Calu3 (cell line): Measurements from ENCODE around the gene CALN1. TPM values are rescaled to one million over a fixed set of nuclear protein-coding genes. Genes with fewer than 3 reads are reported as not detected.

Source experiments
- BruUV-seq: library from RNA; stranded (reverse); fragments of 400-500 nt; replicated peaks from 2 replicates; lab custom pipeline; 2021; lab: Mats Ljungman, UMichigan
- CTCF ChIA-PET: fragments of 300-600 bp; sonication (Branson Sonifier 250); formaldehyde crosslinking; loops from one replicate; lab custom pipeline; 2022; ENCODE audit warnings: antibody characterized with exemption; lab: Charles Lee
- DNase-seq: peaks from one replicate; pipeline ENCODE4 v3.0.0; 2022
- H3K27ac Mint-ChIP-seq: one replicate; pipeline ENCODE4 v1.8.0; 2022; ENCODE audit warnings: mixed read lengths; ENCODE audit not compliant: unreplicated experiment
- H3K27me3 Mint-ChIP-seq: one replicate; pipeline ENCODE4 v1.8.0; 2022; ENCODE audit warnings: mixed read lengths; ENCODE audit not compliant: unreplicated experiment
- H3K36me3 Mint-ChIP-seq: one replicate; pipeline ENCODE4 v1.8.0; 2022; ENCODE audit warnings: mild to moderate bottlenecking, moderate library complexity, mixed read lengths; ENCODE audit not compliant: insufficient read depth, unreplicated experiment
- H3K4me1 Mint-ChIP-seq: one replicate; pipeline ENCODE4 v1.8.0; 2022; ENCODE audit warnings: mild to moderate bottlenecking, low read depth, mixed read lengths; ENCODE audit not compliant: unreplicated experiment
- H3K4me3 Mint-ChIP-seq: one replicate; pipeline ENCODE4 v1.8.0; 2022; ENCODE audit warnings: mild to moderate bottlenecking, low read depth, moderate library complexity, mixed read lengths; ENCODE audit not compliant: unreplicated experiment
- H3K9me3 Mint-ChIP-seq: one replicate; pipeline ENCODE4 v1.8.0; 2022; ENCODE audit warnings: low read depth, mixed read lengths; ENCODE audit not compliant: unreplicated experiment
- CTCF ChIP-seq: fragments of 200-600 bp; IDR thresholded peaks from one replicate; pipeline ENCODE4 v1.8.0; 2022; ENCODE audit warnings: antibody characterized with exemption; ENCODE audit not compliant: unreplicated experiment
- intact Hi-C: fragments of 100-400 bp; cut with micrococcal nuclease; formaldehyde crosslinking; loops from one replicate; pipeline ENCODE4 v1.10.0; 2022; ENCODE audit not compliant: unreplicated experiment
- total RNA-seq: library from RNA; stranded (reverse); gene quantifications from 2 replicates; pipeline ENCODE4 v1.2.3, GENCODE V29; 2022

Gene CALN1
- total RNA-seq, 1 experiment from 2014 or later, result not detected

DNA sequence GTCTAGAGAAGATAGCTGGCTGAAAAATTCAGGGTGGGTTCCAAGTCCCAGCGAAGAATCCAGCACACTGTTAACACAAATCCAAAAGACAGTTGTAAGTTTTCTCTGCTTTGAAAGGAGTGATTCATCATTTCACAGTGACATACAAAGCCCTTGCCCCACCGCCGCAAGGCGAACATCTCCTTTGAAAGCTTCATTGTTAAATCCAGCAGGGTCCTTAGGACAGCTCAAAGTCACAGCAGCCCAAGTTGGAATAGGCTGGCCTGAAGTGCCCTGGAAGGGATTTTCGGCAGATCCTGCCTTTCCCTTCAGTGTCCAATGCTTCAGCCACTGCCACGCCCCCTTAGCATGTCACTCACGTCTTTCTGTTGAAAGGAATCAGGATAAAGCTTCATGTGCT, 526.1 kb downstream of the CALN1 start:
- Mint-ChIP-seq H3K27ac (no peak overlapping the region), H3K4me3 (no peak overlapping the region), H3K4me1 (no peaks in the 10 kb centered on the region), H3K36me3 (no peaks in the 10 kb centered on the region), H3K9me3 (peaks cover 25% of the 10 kb centered on the region), H3K27me3 (no peaks in the 10 kb centered on the region)
- intact Hi-C loops, result no loop called here
- BruUV-seq, result no TSS peak
- no peak for DNase-seq
- CTCF ChIA-PET, result no interaction called here
- TF ChIP-seq CTCF, result no peak

GRCh38 chr7:71885487-71885886, 526.7 kb downstream of the CALN1 start:
- Mint-ChIP-seq H3K36me3 (no peaks in the 10 kb centered on the region), H3K4me1 (no peaks in the 10 kb centered on the region), H3K27ac (no peak overlapping the region), H3K27me3 (no peaks in the 10 kb centered on the region), H3K4me3 (no peak overlapping the region), H3K9me3 (peaks cover 26% of the 10 kb centered on the region)
- no peak for DNase-seq
- intact Hi-C loops, result no loop called here
- no TSS peak for BruUV-seq
- no peak for TF ChIP-seq CTCF
- CTCF ChIA-PET, result no interaction called here

DNA sequence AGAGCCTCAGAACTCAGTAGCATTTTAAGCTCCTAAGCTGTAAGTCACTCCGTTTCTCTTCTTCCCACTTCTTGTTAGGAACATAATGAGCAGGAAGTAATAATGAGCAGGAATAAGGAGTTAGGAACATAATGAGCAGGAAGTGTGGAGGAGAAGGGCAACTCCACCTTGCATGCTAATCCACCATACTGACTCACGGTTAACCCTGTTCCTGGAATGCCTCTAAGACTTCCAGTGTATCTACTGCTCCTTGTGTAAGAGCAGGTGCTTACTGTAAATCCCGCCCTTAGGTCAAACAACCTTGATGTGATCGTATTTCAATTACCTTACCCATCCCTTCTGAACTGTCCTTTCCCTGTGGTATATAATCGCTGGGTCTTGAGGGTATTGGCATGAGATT, 528.7 kb downstream of the CALN1 start:
- no peak for DNase-seq
- Mint-ChIP-seq H3K4me1 (no peaks in the 10 kb centered on the region), H3K36me3 (no peaks in the 10 kb centered on the region), H3K27ac (no peak overlapping the region), H3K9me3 (peaks cover 27% of the 10 kb centered on the region), H3K27me3 (no peaks in the 10 kb centered on the region), H3K4me3 (no peak overlapping the region)
- TF ChIP-seq CTCF, result no peak
- intact Hi-C loops, result no loop called here
- no TSS peak for BruUV-seq
- CTCF ChIA-PET, result no interaction called here

DNA sequence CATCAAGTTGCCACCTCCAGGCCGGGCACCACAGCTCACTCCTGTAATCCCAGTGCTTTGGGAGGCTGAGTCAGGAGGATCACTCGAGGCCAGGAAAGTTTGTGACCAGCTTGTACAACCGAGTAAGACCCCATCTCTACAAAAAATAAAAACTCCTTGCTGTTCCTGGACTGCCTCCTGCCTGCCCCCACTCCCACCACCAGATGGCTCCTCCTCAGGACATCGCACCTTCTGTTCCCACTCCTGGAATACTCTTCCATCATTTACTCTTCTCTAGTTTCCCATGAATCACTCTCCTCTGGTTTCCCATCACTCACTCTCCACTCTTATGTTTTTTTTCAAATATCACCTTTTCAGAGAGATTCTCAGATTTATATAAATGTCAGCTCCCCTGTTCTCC, 540.7 kb downstream of the CALN1 start:
- H3K9me3 Mint-ChIP-seq, result peaks cover 4% of the 10 kb centered on the region
- H3K4me3 Mint-ChIP-seq, result no peak overlapping the region
- no peaks in the 10 kb centered on the region for H3K36me3 Mint-ChIP-seq
- H3K27ac Mint-ChIP-seq, result no peak overlapping the region
- no peak for TF ChIP-seq CTCF
- no peaks in the 10 kb centered on the region for H3K27me3 Mint-ChIP-seq
- intact Hi-C loops, result no loop called here
- no peak for DNase-seq
- H3K4me1 Mint-ChIP-seq, result no peaks in the 10 kb centered on the region
- CTCF ChIA-PET, result no interaction called here
- no TSS peak for BruUV-seq
